Mesothelial cell of epicardium (in vitro differentiated cells): ENCODE data around the gene FRY. TPM values are rescaled to one million over a fixed set of nuclear protein-coding genes. Genes with fewer than 3 reads are reported as not detected.

ENCODE experiments used
- DNase-seq, 2 experiments: peaks; one replicate each; pipeline ENCODE4 v3.0.0; 2021; ENCODE audit warnings: low spot score in 2 of 2; ENCODE audit not compliant: unreplicated experiment in 2 of 2
- H3K27ac Mint-ChIP-seq: 2 replicates; pipeline ENCODE4 v1.8.0; 2021; ENCODE audit warnings: mixed read lengths
- H3K27me3 Mint-ChIP-seq: 2 replicates; pipeline ENCODE4 v1.8.0; 2021; ENCODE audit warnings: low read depth, mixed read lengths
- H3K36me3 Mint-ChIP-seq: 2 replicates; pipeline ENCODE4 v1.8.0; 2021; ENCODE audit warnings: mixed read lengths
- H3K4me1 Mint-ChIP-seq: 2 replicates; pipeline ENCODE4 v1.8.0; 2021; ENCODE audit warnings: mixed read lengths
- H3K4me3 Mint-ChIP-seq: 2 replicates; pipeline ENCODE4 v1.8.0; 2021; ENCODE audit warnings: mild to moderate bottlenecking, moderate library complexity, mixed read lengths
- H3K9me3 Mint-ChIP-seq: 2 replicates; pipeline ENCODE4 v1.8.0; 2021; ENCODE audit warnings: mixed read lengths
- CTCF ChIP-seq: fragments of 200-600 bp; sonication (generic); IDR thresholded peaks from one replicate; pipeline ENCODE4 v1.5.0; 2021; ENCODE audit warnings: antibody characterized with exemption; ENCODE audit not compliant: unreplicated experiment
- total RNA-seq: library from RNA; stranded (reverse); gene quantifications from 3 replicates; pipeline ENCODE4 v1.2.1, GENCODE V29; 2021

The FRY gene
- total RNA-seq, 1 donor from 2014 or later: 18.1 TPM

- Mint-ChIP-seq H3K27me3 (no peaks in the 10 kb centered on the region), H3K27ac (no peak overlapping the region), H3K9me3 (peaks cover 7% of the 10 kb centered on the region), H3K36me3 (peaks cover 4% of the 10 kb centered on the region), H3K4me1 (peaks cover 11% of the 10 kb centered on the region), H3K4me3 (no peak overlapping the region)
- no peak for DNase-seq
- TF ChIP-seq CTCF: no peak
Measured at GRCh38 chr13:32075170-32075851, 43.7 kb downstream of the FRY start.

- Mint-ChIP-seq H3K27me3 (no peaks in the 10 kb centered on the region), H3K4me3 (no peak overlapping the region), H3K4me1 (no peaks in the 10 kb centered on the region), H3K36me3 (peaks cover 2% of the 10 kb centered on the region), H3K27ac (no peak overlapping the region), H3K9me3 (no peaks in the 10 kb centered on the region)
- no peak for TF ChIP-seq CTCF
- DNase-seq: no peak
Measured at GRCh38 chr13:32079587-32079986, 48.0 kb downstream of the FRY start.

- Mint-ChIP-seq H3K9me3 (no peaks in the 10 kb centered on the region), H3K36me3 (peaks cover 2% of the 10 kb centered on the region), H3K4me1 (no peaks in the 10 kb centered on the region), H3K27ac (no peak overlapping the region), H3K4me3 (no peak overlapping the region), H3K27me3 (no peaks in the 10 kb centered on the region)
- no peak for DNase-seq
- TF ChIP-seq CTCF: no peak
Measured at GRCh38 chr13:32080328-32080744, 48.8 kb downstream of the FRY start.

GRCh38 chr13:32081591-32081990 lies 50.0 kb downstream of the FRY start:
- no peak for DNase-seq
- Mint-ChIP-seq H3K4me3 (no peak overlapping the region), H3K4me1 (peaks cover 5% of the 10 kb centered on the region), H3K36me3 (peaks cover 2% of the 10 kb centered on the region), H3K27me3 (no peaks in the 10 kb centered on the region), H3K9me3 (no peaks in the 10 kb centered on the region), H3K27ac (no peak overlapping the region)
- no peak for TF ChIP-seq CTCF

GRCh38 chr13:32086366-32086765 lies 54.8 kb downstream of the FRY start:
- no peak overlapping the region for H3K27ac Mint-ChIP-seq
- no peaks in the 10 kb centered on the region for H3K9me3 Mint-ChIP-seq
- no peak for DNase-seq
- no peaks in the 10 kb centered on the region for H3K27me3 Mint-ChIP-seq
- H3K4me3 Mint-ChIP-seq: no peak overlapping the region
- TF ChIP-seq CTCF: no peak
- H3K36me3 Mint-ChIP-seq: no peaks in the 10 kb centered on the region
- H3K4me1 Mint-ChIP-seq: peaks cover 19% of the 10 kb centered on the region
